Stimulated activated CD8-positive, alpha-beta memory T cell treated with anti-CD3 and anti-CD28 coated beads, Interleukin-12 subunit alpha, Interleukin-12 subunit beta, amount 100 ng/mL, for 24 hours (primary cell): ENCODE data around the gene GPR3.
"Not testable (repeated sequence)": the region's sequence is repeated elsewhere in the genome, so short reads cannot be mapped to it uniquely, and the experiment has no call there.

Experiments
- DNase-seq: peaks from one replicate; pipeline ENCODE4 v3.0.0-alpha.2; 2020; ENCODE audit errors: extremely low read depth

GPR3 gene

DNA sequence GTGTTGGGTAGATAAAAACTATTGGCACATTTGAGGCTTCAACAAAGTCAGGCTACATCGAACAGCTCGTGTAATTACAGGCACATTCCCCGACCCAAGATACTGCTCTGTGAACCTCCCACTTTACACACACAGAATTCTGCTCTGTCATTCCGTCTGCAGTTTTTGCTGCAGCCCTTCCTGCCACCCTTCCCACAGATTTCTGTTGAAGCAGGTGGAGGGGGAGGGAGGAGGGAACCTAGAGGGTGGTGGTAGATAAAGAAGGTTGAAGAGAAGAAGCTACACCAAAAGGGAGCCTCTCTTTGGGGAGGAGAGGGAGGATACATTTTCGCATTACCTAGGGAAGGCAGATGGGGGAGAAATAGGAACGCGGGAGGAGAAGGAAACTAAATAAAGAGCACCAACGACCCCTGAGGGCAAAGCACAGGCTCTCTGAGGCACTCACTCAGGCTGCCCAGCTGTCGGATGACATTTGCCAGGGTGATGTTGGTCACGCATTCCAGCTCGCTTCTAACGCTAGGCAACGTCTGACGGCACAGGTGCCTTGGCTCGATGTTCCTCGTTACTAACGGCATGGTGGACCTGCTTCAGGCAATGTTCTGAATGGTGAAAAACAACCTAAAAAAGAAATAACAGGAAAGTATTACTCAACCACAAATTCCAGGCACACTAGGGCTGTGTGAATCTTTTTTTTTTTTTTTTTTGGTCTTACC lies 36.0 kb downstream of the GPR3 start:
- no peak for DNase-seq

- DNase-seq = no peak
Observed at GRCh38 chr1:27429029-27429425, 36.6 kb downstream of the GPR3 start.

DNA sequence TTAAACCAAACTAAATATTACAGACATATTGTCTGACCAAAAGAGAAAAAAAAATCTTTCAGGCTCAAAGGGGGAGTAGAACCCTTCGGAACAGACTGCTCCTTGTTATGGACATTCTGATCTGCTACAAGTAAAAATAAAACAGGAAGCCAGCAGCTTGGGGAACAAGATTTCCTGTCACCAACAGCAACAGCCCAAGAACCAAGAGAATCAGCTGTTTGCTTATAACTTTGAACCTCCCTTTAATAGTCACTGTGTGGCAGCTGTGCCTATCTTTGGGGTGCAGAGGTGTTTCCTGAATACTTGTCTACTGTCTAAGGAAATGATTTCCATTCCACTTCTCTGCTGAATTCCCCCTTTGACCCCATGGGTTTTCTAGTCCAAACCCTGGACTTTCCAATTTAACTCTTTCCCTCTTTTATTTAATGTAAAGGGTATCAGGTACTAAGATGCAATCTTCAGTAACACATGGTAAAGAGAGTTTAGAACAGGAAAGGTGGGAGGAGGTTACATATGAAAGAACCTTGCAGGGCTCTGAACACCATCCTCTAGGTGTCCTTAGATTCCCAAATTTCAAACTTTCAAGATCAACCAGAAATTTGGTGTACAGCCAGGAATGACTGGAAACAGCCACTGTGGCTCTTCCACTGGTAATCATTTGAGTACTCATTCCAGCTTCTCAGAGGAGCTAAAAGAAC lies 38.6 kb downstream of the GPR3 start:
- DNase-seq = no peak

DNA sequence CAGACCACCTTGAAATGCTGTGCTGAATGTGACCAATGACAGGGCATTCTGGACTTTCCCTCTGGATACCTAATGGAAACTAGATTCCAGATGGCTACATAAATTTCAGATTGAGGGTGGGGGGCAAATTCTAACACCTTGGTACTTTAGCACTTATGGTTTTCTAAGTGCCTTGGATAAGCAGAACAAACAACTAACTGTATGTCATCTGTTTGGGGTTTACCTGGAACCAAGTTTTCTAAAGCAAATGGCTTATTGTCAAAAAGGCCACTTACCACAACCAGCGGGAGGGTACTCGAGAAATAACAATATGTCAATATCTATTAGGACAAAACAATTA lies 39.1 kb downstream of the GPR3 start:
- DNase-seq = no peak

GRCh38 chr1:27432725-27433124 lies 40.3 kb downstream of the GPR3 start:
- DNase-seq = not testable (repeated sequence)

DNA sequence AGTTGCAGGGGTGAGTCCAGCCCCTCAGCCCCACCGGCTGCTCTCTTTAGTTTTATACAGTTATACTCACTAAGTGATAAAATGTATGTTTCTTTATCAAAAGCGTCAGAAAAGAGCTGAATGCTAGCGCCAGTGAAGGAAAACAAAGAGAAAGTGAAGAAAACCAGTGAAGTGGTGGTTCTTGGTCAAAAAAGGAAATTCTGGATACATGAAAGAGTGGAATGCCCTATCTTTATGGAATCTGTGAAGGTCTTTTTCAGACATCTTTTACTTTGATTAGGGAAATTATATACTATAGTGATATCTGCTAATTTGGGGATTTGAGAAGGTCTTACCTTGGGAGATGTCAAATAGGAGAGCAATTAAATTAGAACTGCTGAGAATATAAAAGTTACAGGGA lies 41.3 kb downstream of the GPR3 start:
- no peak for DNase-seq

- no peak for DNase-seq
Observed at GRCh38 chr1:27435566-27436203, 43.3 kb downstream of the GPR3 start.

GRCh38 chr1:27436204-27437159 lies 44.1 kb downstream of the GPR3 start:
- no peak for DNase-seq

- DNase-seq = no peak
Observed at GRCh38 chr1:27438621-27439061, 46.2 kb downstream of the GPR3 start.

DNA sequence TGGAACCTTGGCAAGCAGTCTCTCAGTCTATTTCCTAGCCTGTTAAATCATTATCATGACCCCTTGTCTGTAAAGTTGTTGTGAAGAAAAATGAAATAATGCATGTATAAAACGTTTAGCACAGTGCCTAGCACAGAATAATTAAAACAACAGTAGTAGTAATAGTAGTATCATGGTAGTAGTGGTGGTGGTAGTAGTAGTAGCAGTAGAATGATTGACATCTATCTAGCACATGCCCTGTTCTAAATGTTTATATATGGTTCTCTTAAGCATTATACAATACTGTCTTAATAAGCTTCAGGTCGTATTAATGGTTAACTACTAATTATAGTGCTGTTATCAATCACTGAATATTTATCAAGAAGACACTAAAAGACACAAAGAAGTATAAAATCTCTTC lies 46.7 kb downstream of the GPR3 start:
- no peak for DNase-seq

DNA sequence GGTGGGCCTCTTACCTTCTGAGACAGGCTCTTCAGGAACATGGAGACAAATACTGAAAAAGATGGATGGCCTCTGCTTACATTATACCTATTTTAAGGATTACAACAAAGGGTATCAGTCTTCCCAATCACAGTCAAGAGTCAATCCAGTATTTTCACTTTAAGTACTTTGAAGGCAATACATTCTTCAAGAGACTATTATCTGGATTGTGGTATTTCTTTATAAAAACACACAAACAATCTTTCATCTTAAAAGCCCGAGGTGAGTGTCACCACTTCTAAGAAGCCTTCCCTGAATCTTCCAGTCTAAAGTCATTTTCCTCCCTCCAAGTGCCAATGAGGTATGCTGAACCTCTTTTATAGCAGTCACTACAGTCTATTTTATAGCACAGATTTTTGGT lies 52.2 kb downstream of the GPR3 start:
- no peak for DNase-seq
